ENCODE results near the gene RBPMS2.

DNA sequence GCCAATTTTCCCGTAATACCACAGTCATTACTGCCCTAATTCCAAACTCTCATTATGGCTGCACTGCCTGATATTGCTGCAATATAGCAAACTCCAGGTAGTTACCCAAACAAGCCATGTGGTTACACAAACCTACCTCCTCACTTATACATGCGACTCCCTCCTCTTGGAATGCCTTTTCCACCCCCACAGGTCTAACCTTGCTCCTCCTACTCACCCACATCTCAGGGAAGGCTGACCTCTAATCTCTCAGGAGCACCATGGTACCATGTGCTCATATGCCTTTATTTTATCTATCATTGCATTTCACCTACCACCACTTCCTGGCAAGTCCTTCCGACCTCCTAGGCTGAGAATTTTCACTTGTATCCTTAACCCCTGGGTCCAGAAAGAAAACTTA lies 2.9 kb downstream of the RBPMS2 start:
- TF ChIP-seq POLR2A (IDR thresholded peaks at IDR 0.05; ENCODE audit: low read depth, low read length), result no peak
- no peak for TF ChIP-seq POLR2AphosphoS5 (IDR thresholded peaks at IDR 0.05; ENCODE audit: low read depth, low read length)
- TF ChIP-seq SPI1 (IDR thresholded peaks at IDR 0.05; ENCODE audit: low read depth, low read length), result no peak
